ENCODE results near the gene PGM1.

PGM1 gene

DNA sequence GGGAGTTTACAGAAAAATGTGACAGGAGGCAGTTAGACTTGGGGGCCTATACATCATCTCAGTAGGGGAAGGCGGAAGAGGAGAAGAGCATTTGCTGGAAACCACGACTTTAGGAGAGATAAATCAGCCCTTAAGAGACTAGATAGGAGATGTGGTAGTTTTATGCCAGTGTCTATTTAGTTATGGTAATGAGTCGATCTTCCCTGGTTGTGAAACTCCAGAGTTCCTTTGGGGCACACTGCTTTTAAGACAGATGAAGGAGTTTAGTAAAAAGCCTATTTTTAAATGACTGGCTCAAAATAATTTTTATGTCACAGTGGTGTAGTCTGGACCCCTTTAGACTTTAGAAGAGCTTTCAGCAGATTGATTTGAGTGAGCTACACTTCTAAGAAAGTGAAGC, 7.8 kb downstream of the PGM1 start:
- no peak for DNase-seq (ENCODE audit: low spot score)

DNA sequence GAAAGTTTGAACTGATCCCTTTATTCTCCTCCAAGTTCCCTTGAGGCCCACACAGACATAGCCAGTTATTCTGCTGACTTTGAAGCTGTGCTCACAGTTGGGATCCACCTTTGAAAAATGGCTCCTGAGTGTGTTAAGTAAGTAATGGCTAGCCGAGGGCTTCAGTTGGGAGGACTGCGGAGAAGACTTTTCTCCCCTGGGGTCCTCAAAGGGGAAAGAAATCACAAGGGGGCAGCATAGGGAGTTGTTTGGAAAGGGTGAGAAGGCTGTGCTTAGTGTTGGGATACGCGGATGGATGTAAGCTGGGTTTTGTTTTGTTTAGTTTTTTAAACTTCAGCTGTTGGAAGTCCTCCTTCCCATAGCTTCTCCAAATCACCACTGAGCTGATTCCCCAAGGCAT, 8.3 kb downstream of the PGM1 start:
- no peak for DNase-seq (ENCODE audit: low spot score)

DNA sequence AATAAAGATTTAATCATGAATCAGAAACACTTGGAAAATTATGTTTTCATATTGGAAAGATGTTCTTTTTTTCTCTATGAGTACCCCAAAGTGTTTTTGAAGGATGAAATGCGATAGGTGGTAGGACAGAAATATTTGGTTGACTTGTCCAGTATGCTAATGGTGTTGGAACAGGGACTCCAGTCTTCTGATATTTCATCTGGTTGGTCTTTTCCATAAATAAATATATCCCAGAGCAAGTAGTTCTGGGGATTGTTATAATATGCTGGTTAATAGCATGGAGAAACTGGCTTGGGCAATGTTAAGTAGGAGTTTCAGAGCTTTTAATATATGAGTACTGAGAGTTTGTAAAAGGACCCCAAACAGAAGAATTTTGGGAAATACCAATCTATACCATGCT, 8.7 kb downstream of the PGM1 start:
- no peak for DNase-seq (ENCODE audit: low spot score)

DNA sequence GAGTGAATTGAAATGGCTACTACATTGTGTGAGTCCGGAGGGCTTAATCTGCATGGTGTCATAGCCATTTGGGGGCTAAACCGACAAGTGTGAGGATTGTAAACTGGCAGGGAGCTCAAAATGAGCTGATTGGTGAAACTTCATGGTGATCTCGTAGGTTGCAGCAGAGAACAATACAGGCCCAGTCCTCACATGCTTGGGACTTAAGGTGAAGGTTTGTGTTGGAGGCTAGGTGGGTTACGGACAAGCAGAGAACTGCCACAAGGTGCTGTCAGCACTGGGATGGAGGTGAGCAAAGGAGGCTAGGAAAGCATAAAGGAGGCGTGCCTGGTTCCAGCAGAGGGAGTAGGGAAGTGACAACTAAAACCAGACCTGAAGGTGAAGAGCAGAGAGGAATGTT, 9.4 kb downstream of the PGM1 start:
- no peak for DNase-seq (ENCODE audit: low spot score)

DNA sequence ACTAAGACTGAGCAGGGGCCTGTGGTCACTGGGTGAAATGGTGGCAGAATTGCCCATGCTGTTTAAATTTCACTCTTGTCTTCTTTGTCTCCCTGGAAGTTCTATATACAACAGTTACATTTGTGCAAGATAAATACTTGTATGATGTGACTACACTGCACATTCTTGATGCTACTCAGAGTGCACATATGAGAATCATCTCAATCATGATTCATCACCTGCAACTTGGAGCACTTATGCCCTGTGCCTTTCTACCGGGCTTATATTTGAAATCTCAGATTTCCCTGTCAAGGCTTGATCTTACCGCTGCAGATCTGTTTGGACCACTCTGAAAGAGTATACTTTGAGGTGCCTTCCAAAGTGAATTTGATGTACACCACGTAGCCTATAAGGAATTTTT, 10.6 kb downstream of the PGM1 start:
- DNase-seq (ENCODE audit: low spot score): no peak

DNA sequence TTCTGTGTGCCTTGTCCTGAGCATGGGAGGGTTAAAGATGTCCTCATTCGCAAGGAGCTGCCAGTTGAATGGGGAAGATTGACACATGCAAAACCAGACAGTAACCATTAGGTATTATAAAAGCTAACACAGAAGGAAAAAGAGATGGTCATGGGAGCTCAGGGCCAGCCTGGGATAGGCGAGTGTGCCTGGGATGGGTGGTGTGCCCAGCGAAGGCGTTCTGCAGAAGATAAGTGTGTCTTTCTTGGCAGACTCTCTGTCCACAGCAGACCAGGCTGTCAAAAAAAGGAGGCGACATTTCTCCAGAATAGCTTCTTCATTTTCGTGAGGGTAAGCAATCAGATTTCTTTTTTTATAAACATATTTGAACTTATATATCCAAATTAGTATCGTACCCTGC, 14.1 kb downstream of the PGM1 start:
- no peak for DNase-seq (ENCODE audit: low spot score)

DNA sequence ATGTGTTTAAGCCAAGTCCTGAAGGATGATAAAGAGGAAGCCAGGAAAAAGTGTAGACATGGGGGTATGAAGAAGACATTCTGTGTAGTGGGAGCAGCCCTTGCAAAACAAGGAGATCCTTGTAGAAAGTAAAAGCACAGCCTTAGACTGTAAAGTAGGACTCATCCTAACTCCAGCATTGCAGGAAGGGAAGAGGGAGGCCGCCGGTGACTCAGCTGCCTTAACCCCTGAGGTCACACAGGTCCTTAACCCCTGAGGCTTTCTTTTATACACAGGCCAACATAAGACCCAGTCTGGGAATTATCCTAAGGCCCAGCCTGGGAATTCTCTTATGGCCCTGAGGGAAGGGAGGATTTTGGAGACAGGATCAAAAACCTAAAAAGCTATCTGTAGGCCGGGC, 18.0 kb downstream of the PGM1 start:
- no peak for DNase-seq (ENCODE audit: low spot score)

DNA sequence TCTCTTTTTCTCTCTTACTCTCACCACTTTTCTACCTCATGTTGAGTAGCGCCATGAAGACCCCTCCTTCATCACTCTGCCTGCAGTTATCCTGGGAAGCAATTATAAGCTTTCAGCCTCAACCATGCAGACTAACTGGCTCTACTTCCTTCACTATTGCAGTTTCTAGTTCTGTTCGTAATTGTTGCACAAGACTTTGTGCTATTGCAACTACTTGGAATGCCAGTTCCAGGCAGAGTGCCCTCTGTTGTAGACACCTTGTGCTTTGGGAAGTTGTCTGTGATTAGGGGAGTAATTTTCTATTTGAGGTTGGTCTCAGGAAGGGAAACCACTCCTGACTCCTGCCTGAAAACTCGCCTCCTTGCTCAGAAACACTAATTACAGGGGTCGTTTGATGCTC, 19.4 kb downstream of the PGM1 start:
- DNase-seq (ENCODE audit: low spot score): no peak

DNA sequence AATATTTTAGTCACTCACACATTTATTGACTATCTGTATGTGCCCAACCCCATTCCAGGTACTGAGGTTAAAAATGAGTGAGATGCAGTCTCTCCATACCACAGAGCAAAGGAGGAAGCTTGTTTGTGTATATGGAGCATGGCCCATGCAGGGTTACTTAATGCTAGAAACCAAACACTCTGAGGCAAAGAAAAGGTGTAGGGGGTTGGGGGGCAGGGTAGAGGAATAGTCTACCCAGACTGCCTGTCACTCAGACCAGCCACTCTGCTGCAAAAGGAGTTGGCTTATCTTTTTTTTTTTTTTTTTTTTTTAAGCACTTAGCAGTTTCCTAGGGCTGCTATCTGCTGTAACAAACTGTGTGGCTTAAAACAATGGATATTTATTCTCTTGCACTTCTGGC, 19.8 kb downstream of the PGM1 start:
- DNase-seq (ENCODE audit: low spot score): no peak

DNA sequence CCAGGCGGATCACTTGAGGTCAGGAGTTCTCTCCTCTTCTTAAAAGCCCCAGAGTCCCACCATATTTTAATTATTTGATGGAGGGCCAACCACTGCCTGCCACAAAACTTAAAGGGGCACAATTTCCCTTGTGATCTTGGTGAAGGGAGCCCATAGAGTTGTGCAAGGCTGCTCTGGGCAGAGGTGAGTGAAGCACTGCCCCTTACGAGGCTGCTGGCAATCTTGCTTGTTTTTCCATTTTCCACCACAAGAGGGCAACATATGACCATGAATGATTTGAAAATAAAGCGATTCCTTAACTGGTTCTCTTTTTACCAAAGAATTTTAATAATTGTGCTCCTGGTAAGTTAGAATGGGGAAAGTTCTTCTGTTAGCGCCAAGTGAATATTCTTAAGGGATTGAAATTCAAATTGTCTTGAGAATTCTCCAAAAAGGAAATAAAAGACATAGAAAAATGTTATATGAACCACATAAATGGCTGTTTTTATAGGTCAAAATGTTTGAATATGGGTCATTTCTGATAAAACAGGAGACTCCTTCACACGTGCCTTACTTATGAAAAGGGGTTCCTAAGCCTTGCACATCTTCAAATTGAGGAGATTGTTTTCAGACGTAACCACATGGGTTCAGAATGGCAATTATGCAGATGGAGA, 22.7 kb downstream of the PGM1 start:
- DNase-seq (ENCODE audit: low spot score): peak; percentile 73

DNA sequence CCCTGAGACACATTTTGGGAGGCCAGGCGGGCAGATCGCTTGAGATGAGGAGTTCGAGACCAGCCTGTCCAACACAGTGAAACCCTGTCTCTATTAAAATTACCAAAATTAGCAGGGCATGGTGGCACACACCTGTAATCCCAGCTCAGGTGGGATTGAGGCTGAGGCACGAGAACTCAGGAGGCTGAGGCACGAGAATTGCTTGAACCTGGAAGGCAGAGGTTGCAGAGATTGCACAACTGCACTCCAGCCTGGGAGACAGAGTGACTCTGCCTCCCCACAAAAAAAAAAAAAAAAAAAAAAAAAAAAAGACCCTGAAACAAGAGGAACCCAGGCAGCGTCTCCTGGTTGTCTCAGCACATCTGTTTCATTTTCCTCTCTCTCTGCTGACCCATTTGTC, 24.2 kb downstream of the PGM1 start:
- no peak for DNase-seq (ENCODE audit: low spot score)

DNA sequence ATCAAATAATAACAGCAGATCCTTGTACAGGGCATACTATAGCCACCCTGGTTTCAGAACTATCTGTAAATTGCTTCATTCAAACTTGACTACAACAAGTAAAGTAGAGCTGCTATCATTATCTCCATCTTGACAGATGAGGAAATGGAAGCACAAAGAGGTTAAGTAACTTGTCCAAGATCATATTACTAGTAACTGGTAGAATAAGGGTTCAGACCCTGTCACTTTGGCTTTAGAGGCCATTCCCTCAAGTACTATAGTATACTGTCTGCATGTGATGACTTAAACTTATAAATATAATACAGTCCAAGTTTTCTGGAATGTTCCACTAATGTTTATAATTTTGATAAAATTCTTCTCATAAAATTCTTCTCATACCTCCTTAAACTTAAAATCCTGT, 24.8 kb downstream of the PGM1 start:
- no peak for DNase-seq (ENCODE audit: low spot score)

DNA sequence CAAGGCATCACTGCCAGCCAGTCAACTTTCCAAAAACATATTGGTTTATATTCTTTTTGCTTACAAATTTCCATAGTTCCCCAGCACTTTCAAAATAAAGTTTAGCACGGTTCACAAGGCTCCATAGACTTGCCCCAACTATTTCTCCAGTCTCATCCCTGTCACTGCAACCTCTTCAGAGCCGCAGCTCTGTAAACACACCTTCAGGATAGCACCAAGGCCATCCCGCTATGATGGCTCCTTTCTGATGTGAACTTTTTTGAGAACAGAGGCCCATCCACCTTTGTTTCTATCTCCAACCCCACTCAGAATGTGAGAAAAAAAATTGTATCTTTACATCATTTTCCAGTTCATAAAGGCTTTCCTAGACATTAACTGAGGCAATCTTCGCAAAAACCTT, 26.3 kb downstream of the PGM1 start:
- no peak for DNase-seq (ENCODE audit: low spot score)

DNA sequence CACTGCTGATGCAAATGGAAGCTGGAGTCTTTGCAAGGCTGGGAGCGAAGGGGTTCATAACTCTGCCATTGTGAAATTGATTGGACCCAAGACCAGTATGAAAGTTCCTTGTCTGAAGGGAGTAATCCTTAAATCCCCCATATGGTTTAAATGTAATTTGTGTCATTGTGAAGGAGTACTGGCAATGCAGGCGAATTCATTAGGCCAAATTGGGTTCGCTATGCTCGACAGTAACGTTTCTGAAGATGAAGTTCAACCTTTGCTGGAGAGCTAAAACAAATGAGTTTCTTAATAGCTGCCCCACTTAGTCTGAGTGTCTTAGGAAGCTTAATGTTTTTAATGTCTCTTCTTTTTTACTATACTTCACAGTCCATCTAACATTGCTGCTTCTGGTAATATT, 27.5 kb downstream of the PGM1 start:
- no peak for DNase-seq (ENCODE audit: low spot score)

DNA sequence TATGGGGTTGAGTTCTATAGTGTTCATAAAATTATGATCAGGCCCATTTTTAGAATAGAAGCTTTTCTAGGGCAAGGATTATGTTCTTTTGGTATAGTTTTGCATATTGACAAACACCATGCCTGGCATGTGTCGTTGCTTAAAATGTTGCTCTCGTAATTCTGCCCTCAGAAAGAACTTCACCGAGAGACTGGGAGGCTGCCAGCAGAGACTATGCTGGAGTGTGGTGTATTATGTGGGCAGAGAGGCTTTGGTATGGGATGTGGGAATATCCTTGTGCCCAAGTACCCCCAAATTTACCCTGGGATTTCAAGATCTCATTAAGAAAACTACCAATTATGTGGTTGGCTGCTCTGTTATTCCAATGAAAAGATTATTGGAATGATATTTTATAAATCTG, 27.9 kb downstream of the PGM1 start:
- DNase-seq (ENCODE audit: low spot score): no peak

DNA sequence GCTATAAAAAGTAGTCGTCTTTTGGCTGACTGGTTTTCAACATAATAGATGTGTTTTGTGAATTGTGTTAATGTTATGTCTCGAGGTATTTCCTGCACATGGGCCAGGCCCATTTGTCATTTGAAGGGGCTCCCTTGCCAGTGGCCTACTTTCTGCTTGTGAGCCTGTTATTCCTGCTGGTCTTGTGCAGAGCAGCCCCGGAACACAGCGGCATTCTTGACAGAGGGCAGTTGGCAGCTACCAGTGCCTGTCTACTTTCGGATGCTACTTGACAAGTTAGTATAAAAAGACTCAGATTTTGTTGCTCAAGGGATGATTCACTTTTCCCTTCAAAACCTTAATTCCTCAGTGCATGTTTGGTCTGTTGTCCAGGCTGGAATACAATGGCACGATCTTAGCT, 28.5 kb downstream of the PGM1 start:
- no peak for DNase-seq (ENCODE audit: low spot score)

DNA sequence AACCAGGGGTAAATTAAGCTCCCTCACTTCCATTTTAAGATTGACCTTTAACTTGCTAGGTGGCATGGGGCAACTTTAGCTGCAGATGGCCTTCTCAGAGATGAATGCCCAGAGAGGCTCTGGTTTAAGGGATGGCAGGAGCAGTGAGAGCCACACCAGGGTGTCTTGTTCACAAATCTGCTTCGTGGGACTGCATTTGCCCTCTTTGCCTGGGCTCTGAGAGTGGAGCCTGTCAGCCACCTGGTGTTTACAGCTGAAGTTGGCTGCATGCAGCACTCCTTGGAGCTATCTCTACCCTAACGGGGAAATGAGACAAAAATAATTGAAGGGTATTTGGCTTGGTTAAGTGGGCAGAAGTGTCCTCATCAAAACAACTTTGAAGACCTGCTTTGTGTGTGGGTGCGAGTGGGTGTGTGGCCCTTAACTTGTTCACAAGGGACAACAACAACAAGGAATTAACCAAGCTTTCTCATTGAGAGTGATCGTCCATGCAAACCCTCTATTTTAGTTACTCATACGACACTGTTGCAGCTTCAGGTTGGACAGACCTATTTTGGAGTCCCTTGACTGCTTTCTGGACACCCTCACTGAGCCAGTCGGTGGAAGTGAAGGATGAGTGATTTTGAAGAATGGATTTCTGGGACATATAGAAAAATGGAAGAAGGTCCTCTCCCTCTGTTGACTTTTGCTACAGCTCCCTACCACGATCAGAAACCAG, 29.8 kb downstream of the PGM1 start:
- no peak for DNase-seq (ENCODE audit: low spot score)

DNA sequence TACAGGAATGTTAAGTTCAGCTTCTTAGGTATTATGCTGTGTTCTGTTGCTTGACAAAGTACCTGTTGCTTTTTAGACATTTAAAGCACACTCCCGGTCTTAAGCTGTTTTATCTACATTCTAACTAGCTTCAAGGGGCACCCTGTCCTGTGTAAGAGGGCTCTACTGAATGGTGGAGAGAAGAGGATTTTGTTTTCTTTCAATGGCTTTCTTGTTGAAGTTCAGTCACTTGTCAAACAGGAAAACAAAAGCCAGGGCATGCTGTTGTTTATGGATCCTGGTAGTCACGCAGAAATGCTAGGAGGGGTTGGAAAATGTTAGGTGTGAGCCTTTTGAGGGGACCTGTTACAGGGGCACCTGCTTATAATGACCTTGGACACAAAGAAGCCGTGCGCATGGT, 30.7 kb downstream of the PGM1 start:
- DNase-seq (ENCODE audit: low spot score): no peak

DNA sequence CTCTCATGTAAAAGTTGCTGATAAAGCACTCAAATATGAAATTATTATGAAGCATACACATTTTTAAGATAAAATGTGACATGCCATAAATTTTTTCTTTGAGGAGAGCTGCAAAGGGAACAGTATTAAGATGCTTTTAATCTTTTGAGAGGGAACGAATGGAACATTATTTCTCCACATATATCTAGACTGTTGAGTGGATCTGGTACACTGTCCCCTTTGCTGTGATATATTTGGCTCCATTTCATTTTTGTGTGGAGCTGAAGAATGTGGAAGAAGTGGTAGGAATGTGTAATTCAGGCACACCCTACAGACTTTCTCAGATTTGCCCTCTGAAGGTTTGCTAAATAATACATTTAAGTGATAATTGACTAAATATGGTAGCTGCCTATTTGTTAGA, 31.7 kb downstream of the PGM1 start:
- no peak for DNase-seq (ENCODE audit: low spot score)

DNA sequence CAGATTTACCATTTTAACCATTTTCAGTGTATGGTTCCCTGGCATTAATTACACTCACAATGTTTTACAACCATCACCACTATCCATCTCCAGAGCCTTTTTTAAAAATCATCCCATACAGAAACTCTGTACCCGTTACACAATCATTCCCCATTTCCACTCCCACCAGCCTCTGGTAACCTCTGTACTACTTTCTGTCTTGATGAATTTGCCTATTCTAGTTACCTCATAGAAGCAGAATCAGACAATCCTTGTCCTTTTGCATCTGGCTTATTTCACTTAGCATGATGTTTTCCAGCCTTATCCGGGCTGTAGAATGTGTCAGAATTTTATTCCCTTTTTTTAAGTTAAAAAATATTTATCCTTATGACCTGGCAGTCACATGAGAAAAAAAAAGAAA, 33.0 kb downstream of the PGM1 start:
- no peak for DNase-seq (ENCODE audit: low spot score)

DNA sequence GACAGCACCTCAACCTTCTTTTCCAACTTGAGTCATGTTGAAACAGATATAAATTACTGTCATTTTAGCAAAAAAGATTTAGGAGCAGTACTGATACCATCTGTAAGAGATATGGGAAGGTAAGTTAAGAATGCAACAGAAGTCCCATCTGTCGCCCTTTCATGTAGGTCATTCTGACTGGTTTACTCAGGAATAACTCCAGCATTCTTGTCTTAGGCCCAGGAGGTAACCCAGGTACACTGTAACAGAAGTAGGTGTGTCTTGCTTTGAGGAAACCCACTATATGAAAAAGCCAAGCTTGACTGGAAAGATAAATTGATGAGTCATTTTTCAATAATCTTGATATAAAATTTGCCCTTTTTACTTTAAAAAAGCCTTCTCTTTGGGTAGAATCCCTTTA, 35.4 kb downstream of the PGM1 start:
- no peak for DNase-seq (ENCODE audit: low spot score)

DNA sequence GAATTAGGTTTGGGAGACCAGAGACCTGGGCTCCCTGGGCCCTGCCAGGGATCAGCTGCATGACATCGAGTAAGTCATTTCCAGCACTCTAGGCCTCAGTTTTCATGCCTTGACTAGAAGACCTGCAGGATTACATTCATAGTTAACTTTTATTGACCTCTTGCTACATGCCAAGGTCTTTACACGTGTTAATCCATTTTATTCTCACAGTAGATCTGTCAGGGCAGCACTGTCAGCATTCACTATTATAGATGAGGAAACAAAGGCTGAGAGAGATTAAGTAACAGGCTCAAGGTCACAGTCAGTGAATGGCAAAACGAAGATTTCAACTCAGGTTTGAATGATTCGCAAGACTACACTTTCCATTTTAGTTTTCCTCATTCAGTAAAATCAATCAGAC, 37.0 kb downstream of the PGM1 start:
- no peak for DNase-seq (ENCODE audit: low spot score)

DNA sequence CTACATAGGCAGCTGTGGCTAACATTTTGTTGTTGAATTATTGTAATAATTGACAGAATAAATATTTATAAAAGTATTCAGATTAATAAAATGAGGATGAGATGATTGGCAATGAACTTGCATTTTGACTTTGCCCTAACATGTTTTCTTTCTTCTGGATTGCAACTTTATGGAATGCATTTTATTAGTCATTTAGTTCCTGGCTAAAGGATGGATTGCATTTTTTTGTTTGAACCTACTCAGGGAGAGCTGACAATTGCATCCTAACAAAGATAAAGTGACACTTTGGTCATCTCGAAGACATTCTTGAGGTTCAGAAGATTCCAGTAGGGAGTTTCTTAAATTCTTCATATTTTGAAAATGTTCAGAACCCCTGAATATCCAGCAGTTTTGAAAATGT, 37.5 kb downstream of the PGM1 start:
- DNase-seq (ENCODE audit: low spot score): no peak

DNA sequence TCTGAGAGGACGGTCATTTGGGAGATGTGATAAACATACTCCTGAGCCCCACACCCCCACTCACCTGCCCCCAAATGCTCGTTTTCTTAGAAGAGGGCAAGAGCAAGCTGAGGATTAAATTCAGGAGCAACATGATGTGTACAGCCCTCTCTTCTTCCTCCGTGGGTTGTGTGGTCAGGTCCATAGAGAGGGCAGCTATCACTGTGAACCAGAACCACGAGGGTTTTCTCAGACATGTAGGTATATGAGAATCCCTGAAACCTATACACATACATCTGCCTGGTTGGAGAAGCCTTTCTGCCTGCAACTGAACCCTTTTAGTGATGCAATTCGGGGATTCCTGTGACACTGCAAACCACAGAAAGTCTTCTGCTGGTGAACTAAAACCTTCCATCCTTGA, 38.9 kb downstream of the PGM1 start:
- no peak for DNase-seq (ENCODE audit: low spot score)
